Ascending aorta (tissue), 2 donors: ENCODE measurements around the gene STAG1. TPM values are rescaled to one million over a fixed set of nuclear protein-coding genes. Genes with fewer than 3 reads are reported as not detected.

Experiments
- DNase-seq, 2 donors: peaks; one replicate each; pipeline ENCODE4 v3.0.0-alpha.2; 2019; ENCODE audit warnings: low spot score in 2 of 2
- H3K27ac ChIP-seq, 2 donors: fragments of 200-600 bp; sonication (generic); one replicate each; pipeline ENCODE4 v1.5.1; 2016 to 2017; ENCODE audit warnings: mild to moderate bottlenecking in 1 of 2
- H3K27me3 ChIP-seq: fragments of 200-600 bp; sonication (generic); one replicate; pipeline ENCODE4 v1.5.1; 2017
- H3K36me3 ChIP-seq, 2 donors: fragments of 200-600 bp; sonication (generic); one replicate each; pipeline ENCODE4 v1.5.1; 2016
- H3K4me1 ChIP-seq, 2 donors: fragments of 200-600 bp; sonication (generic); one replicate each; pipeline ENCODE4 v1.5.1; 2016 to 2017; ENCODE audit warnings: mild to moderate bottlenecking in 1 of 2
- H3K4me3 ChIP-seq, 2 donors: fragments of 200-600 bp; sonication (generic); one replicate each; pipeline ENCODE4 v1.5.1; 2016 to 2017; ENCODE audit warnings: mild to moderate bottlenecking in 1 of 2
- H3K9me3 ChIP-seq, 2 donors: fragments of 200-600 bp; sonication (generic); one replicate each; pipeline ENCODE4 v1.5.1; 2016
- intact Hi-C: fragments of 100-400 bp; cut with DNase I; formaldehyde crosslinking; loops from one replicate; pipeline ENCODE4 v1.15.1; 2023
- total RNA-seq: library from RNA; depleted of rRNA; stranded (reverse); fragments of >200 nt; gene quantifications from one replicate; pipeline ENCODE4 v1.1.0, GENCODE V29; 2016
- TF ChIP-seq, protein P1 (sequence below), 3 experiments: fragments of 200-600 bp in 2 of 3; fragments of 450-650 bp in 1 of 3; sonication (generic) in 2 of 3; IDR thresholded peaks; one replicate each; pipeline ENCODE4 v1.5.1; 2016 to 2019; ENCODE audit warnings: antibody characterized with exemption in 3 of 3, mild to moderate bottlenecking in 1 of 3, moderate library complexity in 1 of 3

The STAG1 gene
- total RNA-seq, 1 donor from 2014 or later, result 27.2 TPM

DNA sequence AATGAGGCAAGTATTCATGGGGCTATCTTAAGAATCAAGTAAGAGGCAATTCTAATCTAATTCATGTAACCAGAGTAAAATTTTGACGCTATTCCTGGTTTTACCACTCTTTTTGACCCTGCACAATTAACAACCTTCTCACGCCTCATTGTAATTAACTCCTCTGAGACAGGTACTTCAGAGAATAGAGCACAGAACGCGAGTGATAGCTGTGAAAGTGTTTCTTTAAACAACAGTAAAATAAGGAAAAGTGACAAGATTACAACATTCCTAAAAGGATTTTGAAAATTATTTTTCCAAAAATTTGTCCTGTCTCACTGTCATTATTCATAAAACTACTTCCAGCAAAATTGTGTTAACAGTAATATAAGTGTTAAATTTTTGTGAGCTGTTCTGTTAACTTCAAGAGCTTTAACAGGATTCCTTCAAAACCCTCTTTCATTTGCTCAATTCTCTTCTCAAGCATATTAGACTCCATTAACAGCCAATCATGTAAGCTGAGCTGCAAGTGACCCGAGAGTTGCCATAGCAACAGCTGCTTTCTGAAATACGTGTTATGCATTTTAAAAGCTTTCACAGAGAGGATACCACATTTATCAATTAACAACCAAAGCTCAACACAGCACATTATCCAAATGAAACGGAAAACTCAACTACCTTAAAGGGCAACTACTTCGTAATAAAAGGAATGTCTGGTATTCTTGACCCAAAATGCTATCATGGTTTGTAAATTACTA lies 93.1 kb downstream of the STAG1 start:
- Histone ChIP-seq H3K4me3 (no peak overlapping the region), H3K27me3 (no peaks in the 10 kb centered on the region), H3K36me3 (no peaks in the 10 kb centered on the region), H3K4me1 (peaks cover 0 to 4% of the 10 kb centered on the region in 2 donors), H3K27ac (no peak overlapping the region), H3K9me3 (peaks cover 0 to 9% of the 10 kb centered on the region in 2 donors)
- no peak for DNase-seq
- TF ChIP-seq, protein P1, sequence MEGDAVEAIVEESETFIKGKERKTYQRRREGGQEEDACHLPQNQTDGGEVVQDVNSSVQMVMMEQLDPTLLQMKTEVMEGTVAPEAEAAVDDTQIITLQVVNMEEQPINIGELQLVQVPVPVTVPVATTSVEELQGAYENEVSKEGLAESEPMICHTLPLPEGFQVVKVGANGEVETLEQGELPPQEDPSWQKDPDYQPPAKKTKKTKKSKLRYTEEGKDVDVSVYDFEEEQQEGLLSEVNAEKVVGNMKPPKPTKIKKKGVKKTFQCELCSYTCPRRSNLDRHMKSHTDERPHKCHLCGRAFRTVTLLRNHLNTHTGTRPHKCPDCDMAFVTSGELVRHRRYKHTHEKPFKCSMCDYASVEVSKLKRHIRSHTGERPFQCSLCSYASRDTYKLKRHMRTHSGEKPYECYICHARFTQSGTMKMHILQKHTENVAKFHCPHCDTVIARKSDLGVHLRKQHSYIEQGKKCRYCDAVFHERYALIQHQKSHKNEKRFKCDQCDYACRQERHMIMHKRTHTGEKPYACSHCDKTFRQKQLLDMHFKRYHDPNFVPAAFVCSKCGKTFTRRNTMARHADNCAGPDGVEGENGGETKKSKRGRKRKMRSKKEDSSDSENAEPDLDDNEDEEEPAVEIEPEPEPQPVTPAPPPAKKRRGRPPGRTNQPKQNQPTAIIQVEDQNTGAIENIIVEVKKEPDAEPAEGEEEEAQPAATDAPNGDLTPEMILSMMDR (IDR thresholded peaks at IDR 0.05), result no peak
- intact Hi-C loops, result no loop called here

DNA sequence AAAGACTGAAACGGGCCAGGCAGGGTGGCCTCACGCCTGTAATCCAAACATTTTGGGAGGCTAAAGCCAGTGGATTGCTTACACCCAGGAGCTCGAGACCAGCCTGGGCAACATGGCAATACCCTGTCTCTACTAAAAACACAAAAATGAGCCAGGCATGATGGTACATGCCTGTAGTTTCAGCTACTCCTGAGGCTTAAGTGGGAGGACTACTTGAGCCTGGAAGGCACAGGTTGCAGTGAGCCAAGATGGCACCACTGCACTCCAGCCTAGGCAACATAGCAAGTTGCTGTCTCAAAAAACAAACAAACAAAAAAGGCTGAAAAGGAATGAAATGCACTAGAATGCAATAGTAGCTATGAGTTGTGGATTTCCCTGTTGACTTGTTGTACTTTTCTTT lies 94.7 kb downstream of the STAG1 start:
- Histone ChIP-seq H3K4me3 (no peak overlapping the region), H3K27me3 (no peaks in the 10 kb centered on the region), H3K9me3 (peaks cover 0 to 23% of the 10 kb centered on the region in 2 donors), H3K27ac (no peak overlapping the region), H3K36me3 (no peaks in the 10 kb centered on the region), H3K4me1 (no peaks in the 10 kb centered on the region)
- intact Hi-C loops, result no loop called here
- no peak for DNase-seq
- TF ChIP-seq, protein P1 (IDR thresholded peaks at IDR 0.05), result no peak

DNA sequence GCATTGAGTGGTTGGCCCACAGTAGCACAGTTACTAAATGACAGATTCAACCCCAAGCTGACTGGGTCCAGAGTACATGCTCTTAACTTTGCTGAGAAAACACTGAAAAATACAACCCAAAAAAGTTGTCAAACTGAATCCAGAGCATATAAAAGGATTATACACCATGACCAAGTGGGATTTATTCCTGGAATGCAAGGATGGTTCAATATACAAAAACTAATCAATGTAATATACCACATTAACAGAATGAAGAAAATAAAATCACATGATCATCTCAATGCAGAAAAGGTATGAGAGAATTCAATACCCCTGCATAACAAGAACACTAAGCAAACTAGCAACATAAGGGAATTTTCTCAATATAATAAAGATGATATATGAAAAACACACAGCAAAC lies 98.5 kb downstream of the STAG1 start:
- intact Hi-C loops, result no loop called here
- peaks cover 0 to 23% of the 10 kb centered on the region in 2 donors for H3K9me3 ChIP-seq
- no peaks in the 10 kb centered on the region for H3K27me3 ChIP-seq
- no peak overlapping the region for H3K4me3 ChIP-seq
- TF ChIP-seq, protein P1 (IDR thresholded peaks at IDR 0.05), result no peak
- H3K27ac ChIP-seq, result no peak overlapping the region
- H3K4me1 ChIP-seq, result no peaks in the 10 kb centered on the region
- DNase-seq, result no peak
- no peaks in the 10 kb centered on the region for H3K36me3 ChIP-seq

DNA sequence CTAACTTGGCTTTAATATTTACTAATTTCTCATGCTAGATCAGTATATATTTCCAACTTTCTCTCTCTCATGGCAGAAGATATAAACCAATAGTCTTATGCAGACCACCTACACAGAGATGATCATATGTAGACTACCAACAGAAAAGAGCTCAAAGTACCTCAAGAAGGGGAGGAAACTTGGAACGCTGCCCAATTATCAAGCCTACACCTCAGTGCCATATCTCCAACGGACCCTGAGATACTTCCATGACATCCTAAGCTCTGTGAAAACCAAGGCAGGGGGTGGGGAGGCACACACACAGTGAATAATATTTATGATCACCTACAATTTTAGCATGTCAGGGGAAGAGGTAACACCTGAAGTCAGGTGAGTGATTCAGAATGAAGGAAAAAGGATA lies 100.6 kb downstream of the STAG1 start:
- Histone ChIP-seq H3K36me3 (no peaks in the 10 kb centered on the region), H3K27me3 (no peaks in the 10 kb centered on the region), H3K9me3 (peaks cover 0 to 23% of the 10 kb centered on the region in 2 donors), H3K4me3 (no peak overlapping the region), H3K4me1 (no peaks in the 10 kb centered on the region), H3K27ac (no peak overlapping the region)
- no peak for DNase-seq
- TF ChIP-seq, protein P1 (IDR thresholded peaks at IDR 0.05), result no peak
- intact Hi-C loops, result no loop called here

DNA sequence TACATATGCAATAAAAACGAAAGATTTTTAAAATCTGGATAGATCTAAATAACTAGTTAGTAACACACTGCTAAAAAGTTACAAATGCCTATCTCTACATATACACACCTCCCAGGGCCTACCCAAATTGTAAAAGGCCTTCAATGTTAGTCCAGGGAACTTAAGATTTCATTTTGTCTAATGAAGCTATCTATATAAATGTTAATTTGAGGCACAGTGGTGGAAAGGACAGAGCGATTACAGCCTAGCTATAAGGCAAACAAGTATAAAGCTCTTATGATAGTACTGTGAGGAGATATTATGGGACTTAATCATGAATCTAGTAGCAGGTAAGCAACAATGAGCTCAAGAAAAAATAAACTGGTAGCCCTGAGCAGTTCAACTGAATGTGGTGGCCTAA lies 101.7 kb downstream of the STAG1 start:
- Histone ChIP-seq H3K36me3 (no peaks in the 10 kb centered on the region), H3K27me3 (no peaks in the 10 kb centered on the region), H3K27ac (no peak overlapping the region), H3K4me3 (no peak overlapping the region), H3K9me3 (peaks cover 0 to 23% of the 10 kb centered on the region in 2 donors), H3K4me1 (no peaks in the 10 kb centered on the region)
- no peak for DNase-seq
- TF ChIP-seq, protein P1 (IDR thresholded peaks at IDR 0.05), result no peak
- intact Hi-C loops, result no loop called here
